Measurements from ENCODE around the gene HOXB8.

The HOXB8 gene

GRCh38 chr17:48647103-48647962 is 32.2 kb upstream of the HOXB8 start:
- peak overlapping the region; percentile 99 for H3K4me3 Mint-ChIP-seq
- H3K27ac Mint-ChIP-seq: peak overlapping the region; percentile 96
- peaks cover 59% of the 10 kb centered on the region for H3K4me1 Mint-ChIP-seq
- H3K27me3 Mint-ChIP-seq (ENCODE audit: low read depth, poor library complexity): peaks cover 18% of the 10 kb centered on the region
- TF ChIP-seq CTCF (IDR thresholded peaks at IDR 0.05): no peak
- peaks cover 4% of the 10 kb centered on the region for H3K9me3 Mint-ChIP-seq
- peaks cover 35% of the 10 kb centered on the region for H3K36me3 Mint-ChIP-seq (ENCODE audit: low read depth)
- peak; percentile 78 for DNase-seq

DNA sequence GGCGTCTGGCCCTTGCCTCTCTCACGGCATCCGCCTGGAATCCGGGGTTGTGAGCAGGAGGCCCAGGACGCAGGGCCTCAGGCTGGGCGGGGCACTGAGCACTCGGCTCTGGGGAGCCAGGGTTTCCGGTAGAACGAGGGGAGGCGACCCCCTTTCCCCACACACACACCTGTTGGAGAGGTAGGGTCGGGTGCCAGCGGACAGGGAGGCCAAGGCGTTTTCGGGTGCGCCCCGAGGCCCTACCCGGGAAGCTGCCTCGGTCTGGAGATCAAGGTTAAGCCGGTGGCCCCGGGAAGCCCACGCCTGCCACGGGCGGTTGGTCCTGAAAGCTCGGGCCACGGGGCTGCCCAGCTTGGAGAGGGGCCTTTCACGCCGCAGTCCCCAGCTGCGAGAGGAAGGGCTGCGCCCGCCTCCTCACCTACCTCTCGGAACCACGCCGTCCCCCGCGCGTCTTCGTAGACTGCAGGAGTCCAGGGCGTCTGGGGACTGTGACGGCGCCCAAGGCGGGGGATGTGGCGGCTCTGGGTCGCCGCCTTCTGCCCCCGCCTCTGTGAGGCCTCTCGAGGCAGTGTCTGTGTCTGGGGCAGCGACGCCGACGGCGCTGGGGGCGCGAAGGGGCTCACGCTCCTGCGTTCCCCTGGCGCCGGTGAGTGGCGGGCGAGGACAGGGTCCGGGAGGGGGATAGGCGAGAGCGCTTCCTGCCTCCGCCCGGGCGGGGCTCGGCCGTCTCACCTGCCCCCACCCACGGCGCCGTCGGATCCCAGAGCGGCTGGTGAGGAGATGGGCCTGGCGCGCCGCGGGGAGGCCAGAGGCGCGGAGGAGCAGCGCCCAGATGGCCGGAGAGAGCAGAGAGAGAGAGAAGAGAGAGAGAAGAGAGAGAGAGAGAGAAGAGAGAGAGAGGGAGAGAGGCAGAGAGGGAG is 31.4 kb upstream of the HOXB8 start:
- H3K27ac Mint-ChIP-seq: peak overlapping the region; percentile 97

DNA sequence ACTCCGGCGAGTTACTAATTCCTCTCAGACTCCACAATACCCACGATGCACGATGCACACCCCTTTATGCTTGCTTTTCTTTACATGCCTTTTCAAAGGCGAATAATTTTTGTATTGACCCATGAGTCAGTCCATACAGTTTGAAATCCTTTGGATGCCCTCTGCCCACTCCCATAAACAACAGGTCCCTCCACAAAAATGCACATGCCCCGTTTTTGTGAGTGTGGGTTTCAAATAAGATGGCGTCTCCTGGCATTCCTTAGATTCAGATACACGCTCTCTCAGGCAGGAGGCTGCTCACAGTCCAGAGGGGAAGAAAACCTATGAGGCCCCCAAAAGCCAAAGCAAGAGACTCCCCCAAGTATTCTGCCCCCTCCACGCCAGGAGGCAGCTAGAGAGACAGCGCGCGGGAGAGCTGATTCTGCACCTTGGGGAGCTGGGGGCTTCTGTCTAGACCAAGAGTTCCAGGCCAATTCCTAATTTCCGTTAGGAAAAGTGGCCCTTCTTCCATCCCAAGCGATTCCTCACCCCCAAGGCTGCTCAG is 30.6 kb upstream of the HOXB8 start:
- Mint-ChIP-seq H3K9me3 (no peaks in the 10 kb centered on the region), H3K27ac (peak overlapping the region; percentile 97), H3K4me1 (peaks cover 74% of the 10 kb centered on the region), H3K4me3 (peak overlapping the region; percentile 99), H3K27me3 (ENCODE audit: low read depth, poor library complexity) (peaks cover 16% of the 10 kb centered on the region), H3K36me3 (ENCODE audit: low read depth) (peaks cover 34% of the 10 kb centered on the region)
- no peak for TF ChIP-seq CTCF (IDR thresholded peaks at IDR 0.05)
- no peak for DNase-seq

More for the DNA sequence above, 31.4 kb upstream of the HOXB8 start:
- Mint-ChIP-seq H3K9me3 (no peaks in the 10 kb centered on the region), H3K4me1 (peaks cover 67% of the 10 kb centered on the region), H3K4me3 (peak overlapping the region; percentile 99), H3K27me3 (ENCODE audit: low read depth, poor library complexity) (peaks cover 16% of the 10 kb centered on the region), H3K36me3 (ENCODE audit: low read depth) (peaks cover 34% of the 10 kb centered on the region)
- TF ChIP-seq CTCF (IDR thresholded peaks at IDR 0.05): no peak
- peak; percentile 72 for DNase-seq

DNA sequence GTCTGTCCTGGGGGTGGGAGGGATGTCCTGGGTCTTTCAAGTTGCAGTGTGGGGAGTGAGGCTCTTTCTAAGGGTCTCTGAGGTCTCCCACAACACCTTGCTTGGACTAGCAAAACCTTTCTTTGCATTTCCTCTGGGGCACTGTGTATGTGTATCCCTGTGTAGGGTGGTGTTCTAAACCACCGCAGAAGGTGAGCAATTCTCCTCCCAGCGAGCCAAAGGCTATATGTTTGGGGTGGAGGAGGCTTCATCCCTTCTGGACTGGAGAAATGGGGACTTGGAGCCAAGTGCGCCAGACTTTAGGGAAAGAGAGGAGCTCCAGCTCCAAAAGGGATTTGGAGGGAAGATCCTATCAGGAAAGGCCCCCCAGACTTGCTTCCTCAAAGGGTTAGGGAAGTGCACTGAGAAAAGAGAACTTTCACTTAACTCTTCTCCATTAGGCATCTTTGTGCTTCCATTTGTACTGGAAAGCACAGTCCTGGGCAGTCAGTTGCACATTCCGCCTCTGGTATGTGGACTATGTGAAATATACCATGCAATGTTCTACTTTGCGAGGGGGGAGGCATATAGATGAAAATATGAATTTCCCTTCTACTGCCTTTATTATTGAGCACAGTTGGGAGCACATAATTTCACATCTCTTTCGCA is 29.9 kb upstream of the HOXB8 start:
- H3K36me3 Mint-ChIP-seq (ENCODE audit: low read depth): peaks cover 28% of the 10 kb centered on the region
- DNase-seq: no peak
- peaks cover 16% of the 10 kb centered on the region for H3K27me3 Mint-ChIP-seq (ENCODE audit: low read depth, poor library complexity)
- peaks cover 81% of the 10 kb centered on the region for H3K4me1 Mint-ChIP-seq
- peak overlapping the region; percentile 97 for H3K27ac Mint-ChIP-seq
- H3K4me3 Mint-ChIP-seq: peak overlapping the region; percentile 99
- no peak for TF ChIP-seq CTCF (IDR thresholded peaks at IDR 0.05)
- H3K9me3 Mint-ChIP-seq: no peaks in the 10 kb centered on the region

- no peak for DNase-seq
- Mint-ChIP-seq H3K27me3 (ENCODE audit: low read depth, poor library complexity) (peaks cover 15% of the 10 kb centered on the region), H3K4me3 (peak overlapping the region; percentile 99), H3K36me3 (ENCODE audit: low read depth) (peaks cover 20% of the 10 kb centered on the region), H3K27ac (peak overlapping the region; percentile 97), H3K4me1 (peaks cover 85% of the 10 kb centered on the region), H3K9me3 (no peaks in the 10 kb centered on the region)
- TF ChIP-seq CTCF (IDR thresholded peaks at IDR 0.05): no peak
These were observed 29.1 kb upstream of the HOXB8 start for GRCh38 chr17:48644159-48644558.
